ENCODE results near the gene P3H4. TPM values are rescaled to one million over a fixed set of nuclear protein-coding genes. Genes with fewer than 3 reads are reported as not detected.
"Not testable (repeated sequence)": the region's sequence is repeated elsewhere in the genome, so short reads cannot be mapped to it uniquely, and the experiment has no call there.

The P3H4 gene
- total and polyA plus RNA-seq, 10 of the 15 experiments (the other 5 are each of a cell fraction or from before 2014, with no cell fraction given): 0.32 to 1.1 (median 0.64) TPM; not detected in 1

GRCh38 chr17:41777157-41777573 lies 34.6 kb downstream of the P3H4 start (continued):
- TF ChIP-seq ZBTB40 (IDR thresholded peaks at IDR 0.05; ENCODE audit: borderline replicate concordance): no peak
- no peak for TF ChIP-seq NRF1 (conservative IDR thresholded peaks at IDR 0.05; ENCODE audit: low read depth, low read length)
- no peak for TF ChIP-seq ATF3 (IDR thresholded peaks at IDR 0.05; ENCODE audit: borderline replicate concordance, extremely low read depth, low read depth, low read length)

GRCh38 chr17:41776262-41776900 lies 35.4 kb downstream of the P3H4 start:
- H3K79me2 ChIP-seq (ENCODE audit: control insufficient read depth, insufficient read depth, low read length); intact Hi-C loops (cut with micrococcal nuclease; ENCODE audit: unreplicated experiment); H3K9ac ChIP-seq (ENCODE audit: control insufficient read depth, insufficient read depth, low read length); H3K4me1 ChIP-seq (ENCODE audit: control insufficient read depth, insufficient read depth, low read length); ATAC-seq; in situ Hi-C loops (cut with MboI); H2AFZ ChIP-seq (ENCODE audit: control insufficient read depth, low read depth, low read length); H3K9me3 ChIP-seq (replicated peaks; ENCODE audit: control insufficient read depth, insufficient read depth, low read length); H3K27me3 ChIP-seq (replicated peaks in 1 of 2; ENCODE audit: control insufficient read depth in 2 of 2, insufficient read depth in 2 of 2, low read length in 1 of 2); BruUV-seq (replicated peaks); H3K27ac ChIP-seq (ENCODE audit: control insufficient read depth, insufficient read depth); H3K36me3 ChIP-seq (ENCODE audit: control insufficient read depth in 2 of 2, insufficient read depth in 2 of 2, low read length in 1 of 2); H3K4me3 ChIP-seq; FAIRE-seq; DNase-seq (ENCODE audit: low read depth, low spot score); H3K4me2 ChIP-seq (ENCODE audit: control insufficient read depth, insufficient read depth); SMC1A ChIA-PET (ENCODE audit: uncharacterized antibody, unreplicated experiment); H4K20me1 ChIP-seq (ENCODE audit: control insufficient read depth, insufficient read depth): not testable (repeated sequence)
- WGBS (ENCODE audit: insufficient coverage, insufficient replicate concordance, low lambda C conversion rate, missing lambda C conversion rate): 61% methylated on average over 14 of the region's 14 CpGs
- ChIA-PET RAD21 (ENCODE audit: unreplicated experiment) (interaction anchor here (0.6 kb wide), 1 partner anchor 43 kb away, joined by 4 read pairs; no protein-coding TSS in a partner anchor), POLR2A (interaction anchor here (0.6 kb wide), 1 partner anchor 104 kb away, joined by 5 read pairs; no protein-coding TSS in a partner anchor), CTCF (interaction anchor here (0.9 kb wide), 1 partner anchor 23 kb away, joined by 3 read pairs; no protein-coding TSS in a partner anchor)

Data from GM12878 (cell line).